Measurements from ENCODE around the gene TRIM16. TPM values are rescaled to one million over a fixed set of nuclear protein-coding genes. Genes with fewer than 3 reads are reported as not detected.
"Not testable (repeated sequence)": the region's sequence is repeated elsewhere in the genome, so short reads cannot be mapped to it uniquely, and the experiment has no call there.

Gene TRIM16
- total RNA-seq (2021; fragmentation: NEBNext Ultra II Directional; extraction: Animal tissue kit (Norgen Biotek cat#: 25700)) (25.1 and 29.1 TPM in 2 replicates), polyA plus RNA-seq (2011; rRNA removed) (13.8 and 15.2 TPM in 2 replicates), polyA minus RNA-seq (2011; rRNA and poly(A)+ RNA removed) (32.4 and 37.1 TPM in 2 replicates)
- 19.6 TPM for polyA plus RNA-seq (2011; cell fraction: cytosol; rRNA removed)
- polyA plus RNA-seq (2011; cell fraction: nucleus; rRNA removed): 16.6 TPM
- polyA plus RNA-seq (2012, experiment 1 of 2): 27.6 to 32.3 TPM (median 30.0 TPM) in 4 replicates
- 22.4 TPM for polyA plus RNA-seq (2012, experiment 2 of 2)
- polyA plus RNA-seq (2013, experiment 1 of 2): 12.4 TPM
- polyA plus RNA-seq (2013, experiment 2 of 2): 13.6 TPM
- polyA minus RNA-seq (2011; cell fraction: cytosol; rRNA and poly(A)+ RNA removed): 37.2 TPM
- polyA minus RNA-seq (2011; cell fraction: nucleus; rRNA and poly(A)+ RNA removed): 37.4 TPM
- long read RNA-seq, experiment 1, partial matches to known transcripts: 0 of 5 reads
- long read RNA-seq, experiment 1, other reads (novel, unspliced or antisense): 4 of 5 reads
- long read RNA-seq, experiment 2, partial matches to known transcripts: 0 of 6 reads
- long read RNA-seq, experiment 2, other reads (novel, unspliced or antisense): 6 of 6 reads

- FAIRE-seq; CTCF ChIA-PET (ENCODE audit: partially characterized antibody): not testable (repeated sequence)
Observed at GRCh38 chr17:15683824-15684478, at the start of gene TRIM16. Gene TRIM16 (minus strand): TSS chr17:15684311. CDS start chr17:15651609, 32,702 bp downstream.

More at GRCh38 chr17:15683824-15684478, at the start of gene TRIM16:
- POLR2A ChIA-PET (ENCODE audit: partially characterized antibody); H3K27ac ChIP-seq (ENCODE audit: low read depth, low read length); H2BK5ac ChIP-seq (ENCODE audit: low read depth, low read length); H4K5ac ChIP-seq (ENCODE audit: insufficient read length, low read depth, low read length); H2BK20ac ChIP-seq (ENCODE audit: low read length); H3K36me3 ChIP-seq (ENCODE audit: control insufficient read depth in 2 of 4, insufficient read depth in 4 of 4, low read length in 3 of 4); H4K91ac ChIP-seq (replicated peaks; ENCODE audit: insufficient read length, low read length); H2AK5ac ChIP-seq (ENCODE audit: low read depth, low read length); H4K8ac ChIP-seq (ENCODE audit: extremely low read depth, insufficient read depth, low read length); H3K14ac ChIP-seq (ENCODE audit: insufficient read length); H3K23ac ChIP-seq (ENCODE audit: insufficient read length); H3K9me3 ChIP-seq (ENCODE audit: insufficient read depth in 2 of 2, low read depth in 1 of 2, low read length in 1 of 2); H3K56ac ChIP-seq (replicated peaks; ENCODE audit: insufficient read length, low read depth, low read length); H3K79me1 ChIP-seq (ENCODE audit: low read depth, low read length); H2BK12ac ChIP-seq (ENCODE audit: low read depth, low read length); H3K23me2 ChIP-seq (ENCODE audit: low read depth, low read length); H3K79me2 ChIP-seq (ENCODE audit: control insufficient read depth in 1 of 2, insufficient read depth in 2 of 2, low read length in 2 of 2); H3K4me1 ChIP-seq (replicated peaks in 1 of 4; ENCODE audit: control insufficient read depth in 3 of 4, insufficient read depth in 4 of 4, low read length in 3 of 4); H3K18ac ChIP-seq (ENCODE audit: extremely low read depth, low read length); H3K4ac ChIP-seq (replicated peaks; ENCODE audit: insufficient read length, low read depth, low read length); H2BK15ac ChIP-seq (ENCODE audit: low read length); H3K27me3 ChIP-seq (replicated peaks in 1 of 4; ENCODE audit: control insufficient read depth in 3 of 4, extremely low read depth in 1 of 4, insufficient read depth in 3 of 4, low read length in 3 of 4); H4K20me1 ChIP-seq (replicated peaks in 1 of 2; ENCODE audit: control insufficient read depth in 1 of 2, insufficient read depth in 2 of 2, low read length in 2 of 2); H2BK120ac ChIP-seq (replicated peaks; ENCODE audit: low read depth, low read length): not testable (repeated sequence)
- TF ChIP-seq BACH1 (IDR thresholded peaks at IDR 0.05; ENCODE audit: low read length): peak; percentile 12; the same call in 1 of the 2 replicates
- peak; percentile 94 for TF ChIP-seq GABPA (IDR thresholded peaks at IDR 0.05; ENCODE audit: borderline replicate concordance, insufficient read depth, low read length)
- peak; percentile 67 for TF ChIP-seq SIX5 (IDR thresholded peaks at IDR 0.05; ENCODE audit: low read depth, low read length)
- 0 out of 2 replicates have a peak, but pooled peaks have one; percentile 34 for TF ChIP-seq TAF1 (IDR thresholded peaks at IDR 0.05; ENCODE audit: low read depth, low read length)
- TF ChIP-seq PHF8 (conservative IDR thresholded peaks at IDR 0.05; ENCODE audit: low read depth, low read length): peak; percentile 48; the same call in 1 of the 2 replicates
- TF ChIP-seq POLR2A (IDR thresholded peaks at IDR 0.05; ENCODE audit: control extremely low read depth in 1 of 2, low read depth in 2 of 2, low read length in 2 of 2): 0 out of 3 replicates have a peak, but pooled peaks of 1 of the 2 experiments have one; percentile 40
- TF ChIP-seq KDM4A (IDR thresholded peaks at IDR 0.05; ENCODE audit: low read depth, low read length, severe bottlenecking): peak; percentile 58
- H3K9ac ChIP-seq (replicated peaks in 1 of 4; ENCODE audit: extremely low read depth in 1 of 4, low read depth in 3 of 4, low read length in 3 of 4): peak within 1 kb of the TSS in 2 of 4 experiments; percentile 35 to 51; a peak in 4 of 7 replicates
- H3K4me3 ChIP-seq (ENCODE audit: extremely low read depth in 1 of 4, insufficient read depth in 2 of 4, low read depth in 3 of 4, low read length in 4 of 4): peak within 1 kb of the TSS; percentile 67 to 88 (median 82)
- 5% methylated on average over 28 of the region's 35 CpGs; no CpG with 5 or more reads in 1 of the 2 experiments for WGBS, 2 experiments (ENCODE audit: extremely low coverage in 1 of 2, insufficient coverage in 1 of 2, insufficient read length in 1 of 2, insufficient replicate concordance in 2 of 2, low coverage in 1 of 2, low lambda C conversion rate in 2 of 2, missing lambda C conversion rate in 1 of 2)
- peak in 1 of 2 experiments; percentile 77 for DNase-seq (ENCODE audit: low read depth in 1 of 2, low spot score in 2 of 2)
- peak within 1 kb of the TSS; percentile 69 to 95 for H3K4me2 ChIP-seq (ENCODE audit: insufficient read depth in 1 of 2, low read depth in 2 of 2, low read length in 2 of 2)
- peak within 1 kb of the TSS; percentile 11; the same call in 1 of the 2 replicates for H2AFZ ChIP-seq (ENCODE audit: low read length)

Measured in H1 (cell line).